GM21447 (cell line): ENCODE measurements around the gene RBM38.

Source experiments
- ATAC-seq: cut with Tn5 transposase; IDR thresholded peaks from one replicate; pipeline ENCODE4 v1.9.1; 2021; ENCODE audit not compliant: unreplicated experiment

Gene RBM38

GRCh38 chr20:57402206-57403125, 11.3 kb downstream of the RBM38 start:
- no peak for ATAC-seq

- no peak for ATAC-seq
Measured at GRCh38 chr20:57403216-57403615, 12.0 kb downstream of the RBM38 start.

- ATAC-seq = no peak
Measured at GRCh38 chr20:57404006-57404405, 12.8 kb downstream of the RBM38 start.

GRCh38 chr20:57404419-57405072, 13.3 kb downstream of the RBM38 start:
- no peak for ATAC-seq

GRCh38 chr20:57405236-57406016, 14.2 kb downstream of the RBM38 start:
- no peak for ATAC-seq

GRCh38 chr20:57407541-57407956, 16.4 kb downstream of the RBM38 start:
- ATAC-seq = no peak

- no peak for ATAC-seq
Measured at GRCh38 chr20:57408131-57408530, 16.9 kb downstream of the RBM38 start.

GRCh38 chr20:57408536-57409233, 17.5 kb downstream of the RBM38 start:
- no peak for ATAC-seq

- ATAC-seq = no peak
Measured at GRCh38 chr20:57409316-57409671, 18.1 kb downstream of the RBM38 start.

- no peak for ATAC-seq
Measured at GRCh38 chr20:57409672-57410397, 18.6 kb downstream of the RBM38 start.

GRCh38 chr20:57410398-57410920, 19.3 kb downstream of the RBM38 start:
- no peak for ATAC-seq

GRCh38 chr20:57410924-57411323, 19.7 kb downstream of the RBM38 start:
- no peak for ATAC-seq

- ATAC-seq = no peak
Measured at GRCh38 chr20:57411406-57412283, 20.4 kb downstream of the RBM38 start.

GRCh38 chr20:57412347-57413029, 21.3 kb downstream of the RBM38 start:
- no peak for ATAC-seq

- no peak for ATAC-seq
Measured at GRCh38 chr20:57413986-57414385, 22.8 kb downstream of the RBM38 start.

- no peak for ATAC-seq
Measured at GRCh38 chr20:57414867-57415592, 23.8 kb downstream of the RBM38 start.

- no peak for ATAC-seq
Measured at GRCh38 chr20:57415771-57416170, 24.6 kb downstream of the RBM38 start.
